ENCODE results near the gene TTLL10.

DNA sequence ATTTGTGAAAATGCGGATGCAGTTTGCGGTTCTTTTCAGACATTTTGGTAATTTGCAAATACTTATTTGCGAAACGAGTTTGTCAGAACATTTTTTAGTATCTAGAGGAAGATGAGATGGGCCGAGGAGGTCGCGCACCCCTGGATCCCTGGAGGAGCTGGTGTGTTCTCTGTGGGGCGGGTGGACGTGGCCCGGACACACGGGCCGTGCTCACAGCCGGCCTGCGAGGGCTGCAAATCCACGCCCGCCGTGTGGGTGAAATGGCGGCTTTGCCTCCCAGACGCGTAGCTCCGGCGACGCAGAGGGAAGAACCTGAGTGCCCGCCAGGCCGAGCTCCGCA is 9.3 kb upstream of the TTLL10 start:
- TF ChIP-seq, protein P1, sequence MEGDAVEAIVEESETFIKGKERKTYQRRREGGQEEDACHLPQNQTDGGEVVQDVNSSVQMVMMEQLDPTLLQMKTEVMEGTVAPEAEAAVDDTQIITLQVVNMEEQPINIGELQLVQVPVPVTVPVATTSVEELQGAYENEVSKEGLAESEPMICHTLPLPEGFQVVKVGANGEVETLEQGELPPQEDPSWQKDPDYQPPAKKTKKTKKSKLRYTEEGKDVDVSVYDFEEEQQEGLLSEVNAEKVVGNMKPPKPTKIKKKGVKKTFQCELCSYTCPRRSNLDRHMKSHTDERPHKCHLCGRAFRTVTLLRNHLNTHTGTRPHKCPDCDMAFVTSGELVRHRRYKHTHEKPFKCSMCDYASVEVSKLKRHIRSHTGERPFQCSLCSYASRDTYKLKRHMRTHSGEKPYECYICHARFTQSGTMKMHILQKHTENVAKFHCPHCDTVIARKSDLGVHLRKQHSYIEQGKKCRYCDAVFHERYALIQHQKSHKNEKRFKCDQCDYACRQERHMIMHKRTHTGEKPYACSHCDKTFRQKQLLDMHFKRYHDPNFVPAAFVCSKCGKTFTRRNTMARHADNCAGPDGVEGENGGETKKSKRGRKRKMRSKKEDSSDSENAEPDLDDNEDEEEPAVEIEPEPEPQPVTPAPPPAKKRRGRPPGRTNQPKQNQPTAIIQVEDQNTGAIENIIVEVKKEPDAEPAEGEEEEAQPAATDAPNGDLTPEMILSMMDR (IDR thresholded peaks at IDR 0.05; ENCODE audit: insufficient read depth, low read length, poor library complexity, severe bottlenecking): no peak
- TF ChIP-seq EZH2phosphoT487 (conservative IDR thresholded peaks at IDR 0.05; ENCODE audit: low read length): no peak
